Panc1 (cell line): Measurements from ENCODE around the gene UBFD1. TPM values are rescaled to one million over a fixed set of nuclear protein-coding genes. Genes with fewer than 3 reads are reported as not detected.

ENCODE experiments used
- ATAC-seq: fragments of 200-7000 bp; cut with Tn5 transposase; 2 replicates; pipeline ENCODE4 v1.9.1; 2020; ENCODE audit warnings: mild to moderate bottlenecking, moderate library complexity
- BruUV-seq: library from RNA; stranded (reverse); fragments of 400-500 nt; replicated peaks from 2 replicates; lab custom pipeline; 2021; lab: Mats Ljungman, UMichigan
- CTCF ChIA-PET: fragments of 300-600 bp; sonication (Branson Sonifier 250); formaldehyde crosslinking; loops from one replicate; lab custom pipeline; 2022; ENCODE audit warnings: antibody characterized with exemption; lab: Charles Lee
- POLR2A ChIA-PET: fragments of 300-600 bp; sonication (Branson Sonifier 250); formaldehyde crosslinking; loops from one replicate; lab custom pipeline; 2022; ENCODE audit warnings: antibody characterized with exemption; lab: Charles Lee
- DNase-seq: peaks from one replicate; pipeline ENCODE4 v3.0.0-alpha.2; 2010; ENCODE audit warnings: low read depth, low spot score
- H3K27ac ChIP-seq: 2 replicates; pipeline ENCODE4 v1.5.1; 2011; ENCODE audit warnings: mild to moderate bottlenecking, low read length, inconsistent platforms
- H3K27me3 ChIP-seq: fragments of 200-500 bp; sonication (Bioruptor generic); 2 replicates; pipeline ENCODE4 v1.6.0; 2014; ENCODE audit warnings: low read length, inconsistent platforms; ENCODE audit not compliant: control insufficient read depth, insufficient read depth
- H3K36me3 ChIP-seq: fragments of 200-500 bp; sonication (Bioruptor generic); 2 replicates; pipeline ENCODE4 v1.5.1; 2014; ENCODE audit warnings: inconsistent platforms, mild to moderate bottlenecking, low read length, moderate library complexity; ENCODE audit not compliant: control insufficient read depth, insufficient read depth
- H3K4me1 ChIP-seq: 2 replicates; pipeline ENCODE4 v1.5.1; 2011; ENCODE audit warnings: inconsistent platforms, mild to moderate bottlenecking, low read length, moderate library complexity; ENCODE audit not compliant: control insufficient read depth, insufficient read depth
- H3K4me3 ChIP-seq, 2 experiments: 2 replicates each; pipeline ENCODE4 v1.5.1; 2011 to 2012; ENCODE audit warnings: low read depth in 2 of 2, low read length in 2 of 2, mild to moderate bottlenecking in 2 of 2, inconsistent platforms in 1 of 2, moderate library complexity in 1 of 2
- H3K9me3 ChIP-seq: fragments of 200-500 bp; sonication (Bioruptor generic); 2 replicates; pipeline ENCODE4 v1.5.1; 2014; ENCODE audit warnings: low read depth, mild to moderate bottlenecking, inconsistent platforms, low read length, moderate library complexity; ENCODE audit not compliant: control insufficient read depth, insufficient read depth
- CTCF ChIP-seq: fragments of 450-650 bp; IDR thresholded peaks from 2 replicates; pipeline ENCODE4 v1.5.1; 2017; ENCODE audit warnings: mild to moderate bottlenecking
- POLR2AphosphoS5 ChIP-seq: IDR thresholded peaks from 2 replicates; pipeline ENCODE4 v1.6.1; 2012; ENCODE audit warnings: mild to moderate bottlenecking, low read depth, low read length, moderate library complexity
- REST ChIP-seq, 2 experiments: IDR thresholded peaks; 2 replicates each; pipeline ENCODE4 v1.6.1; 2011 to 2012; ENCODE audit warnings: low read depth in 2 of 2, control low read depth in 1 of 2, low read length in 1 of 2, mild to moderate bottlenecking in 1 of 2, moderate library complexity in 1 of 2; ENCODE audit not compliant: insufficient read depth in 1 of 2
- SIN3A ChIP-seq: IDR thresholded peaks from 2 replicates; pipeline ENCODE4 v1.6.1; 2012; ENCODE audit warnings: low read depth, mild to moderate bottlenecking, low read length, moderate library complexity, borderline replicate concordance; ENCODE audit not compliant: insufficient read depth
- TCF7L2 ChIP-seq: IDR thresholded peaks from 2 replicates; pipeline ENCODE4 v1.6.1; 2011; ENCODE audit warnings: mild to moderate bottlenecking, low read depth, low read length, inconsistent platforms
- in situ Hi-C: cut with HindIII; loops from 2 replicates; pipeline ENCODE4 v1.10.0; 2016; ENCODE audit warnings: low sequenced_read_pairs, low pct_unique_long_range_greater_than_20kb
- intact Hi-C: fragments of 100-400 bp; cut with micrococcal nuclease; formaldehyde crosslinking; loops from one replicate; pipeline ENCODE4 v1.10.0; 2022; ENCODE audit not compliant: unreplicated experiment
- total RNA-seq: library from RNA; stranded (reverse); gene quantifications from one replicate; pipeline ENCODE4 v1.2.1, GENCODE V29; 2021; ENCODE audit not compliant: unreplicated experiment

UBFD1 gene
- total RNA-seq, 1 experiment from 2014 or later, result 102 TPM

GRCh38 chr16:23512168-23512695 is 45.3 kb upstream of the UBFD1 start:
- H3K4me1 ChIP-seq, result 0 out of 2 replicates have a peak, but pooled peaks cover 3% of the 10 kb centered on the region
- intact Hi-C loops, result no loop called here
- in situ Hi-C loops, result no loop called here
- H3K9me3 ChIP-seq, result no peaks in the 10 kb centered on the region
- TF ChIP-seq POLR2AphosphoS5 (no peak), CTCF (no peak), SIN3A (no peak), TCF7L2 (no peak), REST (IDR thresholded peaks at IDR 0.05; ENCODE audit: insufficient read depth in 1 of 2, low read depth in 2 of 2, low read length in 1 of 2) (no peak)
- H3K27ac ChIP-seq, result no peak overlapping the region
- ChIA-PET CTCF (no interaction called here), POLR2A (no interaction called here)
- no peaks in the 10 kb centered on the region for H3K36me3 ChIP-seq
- no peak for DNase-seq
- H3K27me3 ChIP-seq, result no peaks in the 10 kb centered on the region
- no peak for ATAC-seq
- BruUV-seq, result no TSS peak
- H3K4me3 ChIP-seq, result no peak overlapping the region

- POLR2A ChIA-PET, result interaction anchor here (0.6 kb wide), 1 partner anchor 12 kb away, joined by 3 read pairs; no protein-coding TSS in a partner anchor
- intact Hi-C loops, result no loop called here
Observed at GRCh38 chr16:23514381-23515152, 43.0 kb upstream of the UBFD1 start.

More at GRCh38 chr16:23514381-23515152, 43.0 kb upstream of the UBFD1 start:
- Histone ChIP-seq H3K4me1 (no peaks in the 10 kb centered on the region), H3K27me3 (no peaks in the 10 kb centered on the region), H3K27ac (no peak overlapping the region), H3K4me3 (no peak overlapping the region), H3K36me3 (no peaks in the 10 kb centered on the region), H3K9me3 (no peaks in the 10 kb centered on the region)
- BruUV-seq, result no TSS peak
- in situ Hi-C loops, result no loop called here
- DNase-seq (no peak), ATAC-seq (no peak)
- CTCF ChIA-PET, result interaction anchor here (0.6 kb wide), 1 partner anchor 15 kb away, joined by 5 read pairs; no protein-coding TSS in a partner anchor
- TF ChIP-seq CTCF, result no peak
- TF ChIP-seq REST (IDR thresholded peaks at IDR 0.05; ENCODE audit: insufficient read depth in 1 of 2, low read depth in 2 of 2, low read length in 1 of 2), result no peak
- TF ChIP-seq TCF7L2, result no peak
- TF ChIP-seq POLR2AphosphoS5, result no peak
- TF ChIP-seq SIN3A, result no peak
